Inflammatory macrophage (primary cell): Measurements from ENCODE around the gene LRRC25.

Experiments
- DNase-seq, 2 donors: peaks; one replicate each; pipeline ENCODE4 v3.0.0-alpha.2; 2020 to 2022

LRRC25 gene

DNA sequence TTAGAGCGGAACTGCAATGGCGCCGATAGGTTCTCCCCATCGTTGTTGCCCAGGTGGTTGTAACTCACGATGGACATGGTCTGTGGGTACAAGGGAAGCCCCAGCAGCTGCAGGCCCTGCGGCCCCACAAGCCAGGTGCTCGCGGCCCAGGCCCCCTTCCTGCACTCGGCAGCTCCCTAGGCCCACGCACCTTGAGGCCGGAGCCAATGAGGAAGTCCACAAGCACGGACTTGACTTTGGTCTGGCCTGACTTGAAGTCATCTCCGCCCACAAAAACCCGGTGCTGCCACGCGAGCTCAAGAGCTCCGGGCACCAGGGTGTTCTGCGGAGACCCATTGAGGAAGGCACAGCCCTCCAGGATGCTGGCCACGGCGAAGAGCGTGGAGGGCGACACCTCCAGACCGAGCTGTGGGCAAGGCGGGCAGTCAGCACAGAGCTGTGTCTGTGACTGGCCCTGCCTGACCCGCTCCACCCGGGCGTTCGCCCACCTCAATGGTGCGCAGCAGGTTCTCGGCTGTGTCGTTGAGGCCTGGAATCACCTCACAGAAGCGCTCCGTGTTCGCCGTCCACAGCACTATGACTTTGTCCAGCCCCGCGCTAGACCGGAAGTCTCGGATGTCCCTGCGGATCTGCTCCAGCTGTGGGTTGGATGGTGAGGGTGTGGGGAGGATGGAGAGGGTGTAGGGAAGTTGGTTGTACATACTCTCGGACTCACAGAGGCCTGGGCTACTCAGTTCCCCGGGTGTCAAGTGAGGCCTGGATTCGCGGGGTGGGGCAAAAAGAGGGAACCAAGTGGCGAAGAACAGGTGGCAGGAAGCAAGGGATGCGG, 38.6 kb upstream of the LRRC25 start:
- DNase-seq, result peak; percentile 76 to 96

DNA sequence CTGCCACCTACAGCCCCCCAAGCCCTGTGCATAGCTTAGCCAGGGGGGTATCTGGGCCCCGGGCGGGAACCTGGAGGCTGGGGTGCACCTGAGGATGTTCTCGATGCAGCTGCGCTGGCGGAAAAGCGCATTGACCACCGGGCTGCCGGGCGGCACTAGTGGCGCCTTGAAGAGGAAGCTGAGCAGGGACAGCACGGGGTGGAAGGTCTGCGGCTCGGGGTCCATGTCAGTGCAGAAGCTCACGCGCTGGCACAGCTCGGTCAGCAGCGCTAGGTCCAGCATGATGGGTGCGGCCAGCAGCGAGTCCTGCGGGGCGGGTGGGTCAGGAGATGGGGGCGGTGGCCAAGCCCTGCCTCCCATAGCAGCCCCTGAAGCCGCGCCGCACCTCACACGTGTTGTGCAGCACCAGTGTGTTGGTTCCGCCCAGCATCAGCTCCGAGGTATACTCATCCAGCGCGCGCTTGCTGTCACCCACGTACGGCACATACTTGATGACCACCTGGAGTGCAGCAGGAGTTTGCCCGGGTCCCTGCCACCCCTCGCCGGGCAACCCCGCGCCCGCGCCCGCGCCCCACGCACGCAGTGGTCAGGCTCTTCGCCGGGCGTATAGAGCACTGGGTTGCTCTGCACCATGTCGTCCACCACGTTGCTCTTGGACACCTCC, 37.9 kb upstream of the LRRC25 start:
- peak in 1 of 2 donors; percentile 33 for DNase-seq

DNA sequence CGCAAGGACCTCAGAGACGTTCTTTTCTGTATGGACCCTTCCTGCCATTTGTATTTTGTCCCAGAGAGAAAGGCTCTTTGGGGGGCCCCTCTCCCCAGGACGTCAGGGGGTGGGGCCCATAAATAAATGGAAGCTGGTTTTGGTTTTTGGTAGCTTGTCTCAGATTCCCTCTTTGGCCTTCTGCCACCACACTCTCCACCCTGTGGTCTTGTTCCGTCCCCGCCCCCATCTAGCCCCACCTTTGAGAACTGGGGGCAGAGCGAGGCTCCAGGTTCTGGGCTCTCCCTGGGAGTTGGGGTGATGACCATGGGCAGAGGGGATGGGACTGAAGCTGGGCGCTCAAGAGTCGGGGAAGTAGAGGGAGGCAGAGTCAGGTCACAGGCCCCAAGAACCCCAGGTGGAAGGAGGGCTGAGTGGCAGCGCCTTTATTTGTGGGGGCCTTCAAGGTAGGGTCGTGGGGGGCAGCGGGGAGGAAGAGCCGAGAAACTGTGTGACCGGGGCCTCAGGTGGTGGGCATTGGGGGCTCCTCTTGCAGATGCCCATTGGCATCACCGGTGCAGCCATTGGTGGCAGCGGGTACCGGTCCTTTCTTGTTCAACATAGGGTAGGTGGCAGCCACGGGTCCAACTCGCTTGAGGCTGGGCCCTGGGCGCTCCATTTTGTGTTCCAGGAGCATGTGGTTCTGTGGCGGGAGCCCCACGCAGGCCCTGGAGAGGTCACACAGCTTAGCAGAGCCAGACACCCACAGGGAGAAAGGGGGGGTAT, 37.2 kb upstream of the LRRC25 start:
- DNase-seq, result no peak

DNA sequence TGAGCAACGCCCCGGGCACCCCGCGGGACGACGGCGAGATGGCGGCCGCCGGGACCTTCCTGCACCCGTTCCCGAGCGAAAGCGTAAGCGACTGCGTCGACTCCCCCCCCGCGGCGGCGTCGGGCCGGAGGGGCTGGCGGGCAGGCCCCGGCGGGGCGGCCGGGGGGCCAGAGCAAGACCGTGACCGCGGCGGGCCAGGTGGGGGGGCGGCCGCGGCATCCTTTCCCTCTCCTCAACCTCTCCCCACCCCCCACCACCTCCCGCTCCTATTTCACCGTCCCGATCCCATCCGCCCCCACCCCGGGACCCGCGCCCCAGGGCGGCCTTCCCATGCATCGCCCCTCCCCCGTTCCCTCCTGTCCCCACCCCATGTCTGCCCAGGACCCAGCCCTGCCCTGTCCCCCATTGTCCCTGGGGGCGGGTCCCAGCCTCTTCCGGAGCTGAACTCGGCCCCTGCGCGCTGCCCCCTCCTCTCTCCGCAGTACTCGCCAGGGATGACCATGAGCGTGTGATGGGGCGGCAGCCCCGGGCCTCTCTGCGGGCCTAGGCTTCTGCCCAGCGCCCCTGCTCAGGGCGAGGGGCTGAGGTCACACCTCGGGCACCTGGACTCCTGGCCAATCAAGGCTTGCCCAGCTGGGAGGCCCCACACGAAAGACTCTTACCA, 36.4 kb upstream of the LRRC25 start:
- no peak for DNase-seq

DNA sequence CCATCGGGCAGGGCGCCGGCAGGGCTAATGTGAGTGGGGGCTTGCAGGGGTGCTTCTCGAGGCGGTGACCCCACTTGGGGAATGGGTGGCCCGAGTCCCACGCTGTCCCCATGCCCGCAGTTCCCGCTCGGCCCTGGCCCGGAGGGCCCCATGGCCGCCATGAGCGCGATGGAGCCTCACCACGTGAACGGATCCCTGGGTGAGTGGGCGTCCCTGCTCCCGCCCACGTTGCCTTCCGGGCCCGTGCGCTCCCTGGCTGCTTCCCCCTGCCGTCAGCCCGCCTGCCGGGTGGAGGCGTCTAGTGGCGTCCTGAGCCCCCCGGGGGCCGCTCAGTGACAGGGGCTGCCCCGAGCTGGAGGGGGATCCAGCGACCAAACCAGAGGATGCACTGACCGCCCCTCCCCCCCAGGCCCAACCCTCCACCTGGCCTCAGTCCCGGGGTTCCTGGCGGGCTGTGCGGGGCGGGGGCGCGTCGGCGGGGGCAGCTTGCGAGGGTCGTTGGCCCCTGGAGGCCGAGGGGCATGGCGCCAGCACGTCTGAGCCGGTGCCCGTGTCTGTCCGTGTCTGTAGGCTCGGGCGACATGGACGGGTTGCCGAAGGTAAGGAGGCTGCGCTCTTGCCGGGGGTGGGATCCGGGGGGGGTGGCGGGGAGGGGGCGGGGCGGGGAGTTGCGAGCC, 35.7 kb upstream of the LRRC25 start:
- DNase-seq, result peak in 1 of 2 donors; percentile 74

DNA sequence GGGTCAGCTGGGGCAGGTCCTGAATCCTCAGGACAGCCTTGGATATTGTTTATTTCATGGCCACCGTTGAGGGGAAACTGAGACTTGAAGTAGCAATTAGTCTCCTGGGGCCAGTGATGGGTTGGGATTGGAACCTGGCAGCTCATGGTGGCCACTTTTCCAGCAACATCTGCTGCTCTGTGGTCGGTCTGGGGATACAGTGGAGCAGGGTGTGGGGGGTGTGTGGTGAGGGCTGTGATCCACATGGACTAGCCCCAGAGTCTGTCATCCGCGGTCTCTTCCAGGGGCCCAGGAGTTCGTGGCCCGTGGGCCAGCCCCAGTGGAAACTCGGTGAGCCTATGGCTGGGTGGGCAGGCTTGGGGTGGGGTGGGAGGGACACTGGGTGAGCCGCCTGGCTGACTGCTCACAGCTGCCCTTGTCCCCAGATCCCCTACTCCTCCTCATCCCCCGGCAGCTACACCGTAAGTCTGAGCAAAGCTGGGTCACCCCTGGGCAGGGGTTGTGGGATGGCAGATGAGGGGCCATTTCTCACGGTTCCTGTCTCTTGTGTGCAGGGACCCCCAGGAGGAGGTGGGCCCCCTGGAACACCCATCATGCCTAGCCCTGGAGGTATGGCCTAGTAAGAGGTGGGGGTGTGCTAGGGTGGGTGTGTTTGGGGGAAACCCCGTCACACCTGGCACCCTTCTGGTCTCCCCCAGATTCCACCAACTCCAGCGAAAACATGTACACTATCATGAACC, 35.0 kb upstream of the LRRC25 start:
- no peak for DNase-seq

DNA sequence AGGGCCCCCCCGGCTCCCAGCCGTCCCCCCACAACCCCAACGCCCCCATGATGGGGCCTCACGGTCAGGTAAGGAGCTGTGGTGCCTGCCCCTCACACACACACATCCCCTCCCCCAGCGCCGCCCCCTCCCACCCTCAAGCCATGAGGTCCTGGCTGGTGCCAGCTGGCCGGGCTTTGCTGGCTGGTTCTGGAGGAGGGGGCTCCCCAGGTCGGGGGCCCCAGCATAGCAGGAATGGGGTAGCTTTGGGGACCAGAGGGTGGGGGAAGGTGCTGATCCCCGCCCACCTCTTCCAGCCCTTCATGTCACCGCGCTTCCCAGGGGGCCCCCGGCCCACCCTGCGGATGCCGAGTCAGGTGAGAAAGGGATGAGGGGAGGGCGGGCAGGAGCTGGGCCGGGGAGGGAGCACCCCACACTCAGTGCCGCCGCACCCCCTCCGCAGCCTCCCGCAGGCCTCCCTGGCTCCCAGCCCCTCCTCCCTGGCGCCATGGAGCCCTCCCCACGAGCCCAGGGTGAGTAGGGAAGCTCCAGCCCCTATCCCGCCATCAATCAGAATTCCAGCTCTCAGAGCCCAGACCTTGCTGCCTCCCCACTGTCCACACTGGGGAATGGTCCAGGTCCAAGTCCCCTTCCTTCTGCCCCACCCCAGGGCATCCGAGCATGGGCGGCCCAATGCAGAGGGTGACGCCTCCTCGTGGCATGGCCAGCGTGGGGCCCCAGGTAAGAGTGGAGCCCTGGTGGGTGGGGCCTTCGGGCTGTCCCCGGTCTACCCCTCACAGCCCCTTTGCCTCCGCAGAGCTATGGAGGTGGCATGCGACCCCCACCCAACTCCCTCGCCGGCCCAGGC, 34.2 kb upstream of the LRRC25 start:
- no peak for DNase-seq

DNA sequence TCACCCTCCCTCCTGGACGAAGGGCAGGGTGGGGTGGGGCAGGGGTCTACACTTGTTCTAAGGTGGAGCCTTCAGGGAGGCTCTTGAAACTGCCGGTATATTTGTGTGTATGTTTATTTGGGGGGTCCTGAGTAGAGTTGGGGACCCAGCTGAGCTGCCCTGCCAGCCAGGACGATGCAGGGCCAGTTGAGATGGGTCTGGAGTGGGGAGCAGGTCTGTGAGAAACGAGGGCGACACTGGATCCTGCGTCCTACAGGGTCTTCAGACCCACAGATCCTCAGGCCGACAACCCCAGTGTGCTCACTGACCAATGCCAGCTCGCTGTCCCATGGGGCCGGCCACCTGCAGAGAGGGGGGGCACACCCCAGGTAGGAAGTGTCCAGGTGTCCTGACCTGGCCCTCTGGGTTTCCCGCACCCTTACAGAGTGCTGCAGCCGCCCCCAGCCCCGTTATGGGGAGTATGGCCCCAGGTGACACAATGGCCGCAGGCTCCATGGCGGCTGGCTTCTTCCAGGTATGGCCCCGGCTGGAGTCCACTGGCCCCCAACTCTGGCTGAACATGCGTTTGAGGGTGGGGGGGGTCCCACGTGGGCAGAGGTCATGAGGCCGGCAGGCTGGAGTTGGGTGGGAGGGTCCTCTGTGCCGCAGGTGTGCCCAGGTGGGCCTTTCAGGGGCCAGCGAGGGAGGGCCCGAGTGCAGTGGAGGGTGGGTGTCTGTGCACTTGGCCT, 33.2 kb upstream of the LRRC25 start:
- no peak for DNase-seq

DNA sequence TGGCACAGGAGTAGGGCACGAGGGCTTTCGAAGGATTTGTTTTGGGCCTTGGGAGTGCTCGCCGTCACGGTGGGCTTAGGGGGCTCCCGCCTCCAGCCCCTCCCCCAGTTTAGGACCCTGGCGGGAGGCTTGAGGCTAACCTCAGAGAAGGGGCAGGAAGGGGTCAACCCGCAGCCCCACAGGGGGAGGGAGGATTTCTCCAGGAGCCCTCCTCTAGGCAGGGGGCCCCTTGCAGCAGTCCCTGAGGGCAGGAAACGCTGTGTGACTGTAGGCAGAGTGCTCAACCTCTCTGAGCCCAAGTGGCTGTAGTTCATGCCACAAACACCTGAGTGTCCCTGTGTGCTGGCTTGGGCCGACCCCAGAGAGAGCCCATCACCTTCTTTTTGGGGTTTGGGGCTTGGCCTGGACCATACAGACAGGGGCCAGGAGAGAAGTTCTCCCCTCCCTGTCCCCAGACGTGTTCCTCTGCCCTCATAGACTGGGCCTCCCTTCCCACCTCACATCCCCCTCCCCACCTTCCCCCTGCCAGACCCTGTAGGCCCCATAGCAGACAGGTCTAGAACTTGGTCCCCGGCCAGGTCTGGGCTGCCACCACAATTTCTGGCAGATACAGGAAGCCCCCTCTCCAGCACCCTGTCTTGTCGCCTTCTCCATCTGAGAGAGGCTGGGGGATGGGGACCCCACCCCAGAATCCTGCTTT, 32.4 kb upstream of the LRRC25 start:
- DNase-seq, result no peak

DNA sequence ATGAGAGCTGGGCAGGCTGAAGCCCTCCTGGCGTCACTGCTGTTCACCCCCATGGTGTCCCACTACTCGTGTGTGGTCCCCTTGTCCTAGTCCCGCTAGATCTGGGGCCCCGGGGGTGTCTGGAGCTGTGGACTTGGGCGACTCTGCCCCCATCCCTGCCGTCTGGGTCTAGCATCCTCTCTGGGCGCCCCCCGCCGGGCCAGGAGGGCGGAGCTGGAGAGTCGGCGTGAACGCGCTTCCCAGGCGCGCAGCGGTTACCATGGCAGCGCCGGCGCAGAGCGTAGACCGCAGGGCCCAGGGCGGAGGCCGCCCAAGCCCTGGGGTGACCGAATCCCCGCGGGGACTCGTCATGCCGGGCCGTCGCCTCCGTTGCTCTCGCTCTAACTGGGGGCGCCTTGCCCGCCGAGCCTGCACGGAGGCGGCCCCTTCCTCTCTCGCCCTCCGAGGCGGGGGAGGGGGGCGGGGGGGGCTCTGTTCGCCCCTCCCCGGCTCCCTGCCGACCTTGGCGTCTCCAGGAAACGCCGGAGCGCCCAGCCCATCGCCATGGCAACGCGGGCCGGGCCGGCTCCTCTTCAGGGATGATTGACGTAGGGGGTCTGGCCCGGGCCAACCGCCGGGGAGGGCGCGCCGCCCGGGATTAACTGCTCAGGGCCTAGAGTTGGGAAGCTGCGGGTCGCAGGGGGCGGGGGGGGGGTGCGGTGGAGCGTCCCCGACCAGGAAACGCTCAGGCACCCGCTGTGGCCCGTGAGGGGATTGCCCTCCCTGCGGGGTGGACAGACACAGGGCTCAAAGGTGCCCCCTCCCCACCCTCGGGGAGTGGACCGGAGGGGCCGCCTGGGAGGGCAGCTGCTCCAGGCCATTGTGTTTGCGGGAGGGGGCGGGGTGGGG, 31.6 kb upstream of the LRRC25 start:
- DNase-seq, result peak; percentile 73 to 79

DNA sequence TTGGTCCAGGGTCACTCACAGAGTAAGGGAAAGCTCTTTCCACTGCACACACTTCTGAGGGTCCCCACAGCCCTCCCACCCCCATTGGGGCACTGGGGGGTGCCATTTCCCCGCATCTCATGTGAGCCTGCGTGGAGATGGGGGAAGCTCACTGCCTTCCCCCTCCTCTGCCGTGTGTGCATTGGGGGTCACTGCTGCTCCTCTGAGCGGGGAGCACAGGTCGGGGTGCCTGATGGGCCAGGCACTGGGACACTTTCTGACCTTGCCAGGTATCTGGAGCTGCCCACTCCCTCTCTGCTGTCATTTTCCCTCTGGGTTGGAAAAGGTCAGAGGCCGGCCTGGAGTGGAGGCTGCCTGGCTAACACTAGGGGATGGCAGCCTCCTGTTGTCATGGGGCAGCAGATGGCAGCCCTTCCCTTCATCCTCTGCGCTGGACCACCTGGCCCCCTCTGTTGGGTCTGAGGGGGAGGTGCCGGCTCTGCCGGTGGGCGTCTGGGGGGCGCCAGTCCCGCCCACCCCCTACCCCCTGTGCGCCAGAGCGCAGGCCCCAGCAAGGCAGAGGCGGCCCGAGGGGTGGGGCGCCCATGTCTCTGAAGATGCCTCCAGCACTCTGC, 30.9 kb upstream of the LRRC25 start:
- DNase-seq, result no peak

DNA sequence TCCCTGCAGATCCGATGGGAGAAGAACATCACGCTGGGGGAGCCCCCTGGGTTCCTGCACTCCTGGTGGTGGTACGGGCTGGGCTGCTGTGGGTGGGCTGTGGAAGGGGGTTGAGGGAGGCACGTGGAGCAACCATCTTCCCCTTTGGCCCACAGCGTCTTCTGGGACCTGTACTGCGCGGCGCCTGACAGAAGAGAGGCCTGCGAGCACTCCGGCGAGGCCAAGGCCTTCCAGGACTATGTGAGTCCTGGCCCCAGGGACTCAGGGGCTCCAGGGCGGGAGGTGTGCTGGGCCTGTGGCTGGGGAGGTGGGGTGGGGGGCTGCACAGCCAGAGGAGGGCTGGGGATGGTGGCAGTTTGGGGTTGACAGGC, 30.3 kb upstream of the LRRC25 start:
- no peak for DNase-seq

DNA sequence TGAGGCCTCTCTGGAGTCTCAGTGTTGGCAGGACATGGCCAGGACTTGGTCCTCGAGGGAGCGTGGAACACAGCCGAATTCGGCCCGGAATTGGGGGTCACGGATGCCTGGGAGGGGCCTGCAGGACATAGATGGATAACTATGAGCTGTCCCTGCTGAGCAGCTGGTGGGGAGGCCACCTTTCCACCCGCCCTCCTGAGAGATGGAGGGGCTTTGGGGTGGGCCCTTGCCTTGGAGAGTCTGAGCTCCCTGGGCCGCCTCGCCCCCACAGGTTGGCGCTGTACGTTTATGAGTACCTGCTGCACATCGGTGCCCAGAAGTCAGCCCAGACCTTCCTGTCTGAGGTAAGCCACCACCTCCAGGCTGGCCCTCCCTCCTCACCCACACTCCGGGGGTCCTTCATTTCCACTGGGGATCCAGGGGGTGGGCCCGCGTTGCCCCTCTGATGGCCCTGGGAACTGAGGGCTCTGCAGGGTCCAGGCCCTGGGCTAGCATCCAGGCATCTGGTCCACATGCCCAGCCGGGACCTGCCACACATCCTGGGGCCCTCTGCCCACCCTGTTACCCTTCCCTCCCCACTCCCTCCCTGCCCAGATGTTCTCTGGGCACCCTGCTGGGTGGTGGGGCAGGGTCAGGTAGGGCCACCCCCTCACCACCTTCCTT, 29.8 kb upstream of the LRRC25 start:
- DNase-seq, result no peak

DNA sequence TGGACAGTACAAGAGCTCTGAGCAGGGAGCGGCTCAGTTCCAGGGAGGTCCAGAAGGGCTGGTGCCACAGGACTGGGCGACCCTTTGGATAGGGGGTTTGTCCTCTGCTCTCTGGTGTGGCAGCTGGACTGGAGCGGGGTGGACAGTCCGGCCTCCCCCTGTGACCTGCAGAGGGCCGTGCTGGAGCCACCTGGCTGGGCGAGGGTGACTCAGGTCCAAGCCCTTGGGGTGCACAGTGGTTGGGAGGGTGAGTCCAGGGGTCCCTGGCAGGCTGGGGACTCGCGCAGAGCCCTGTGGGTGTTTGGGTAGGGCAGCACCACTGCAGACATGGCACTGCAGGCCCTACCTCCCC, 29.0 kb upstream of the LRRC25 start:
- no peak for DNase-seq

DNA sequence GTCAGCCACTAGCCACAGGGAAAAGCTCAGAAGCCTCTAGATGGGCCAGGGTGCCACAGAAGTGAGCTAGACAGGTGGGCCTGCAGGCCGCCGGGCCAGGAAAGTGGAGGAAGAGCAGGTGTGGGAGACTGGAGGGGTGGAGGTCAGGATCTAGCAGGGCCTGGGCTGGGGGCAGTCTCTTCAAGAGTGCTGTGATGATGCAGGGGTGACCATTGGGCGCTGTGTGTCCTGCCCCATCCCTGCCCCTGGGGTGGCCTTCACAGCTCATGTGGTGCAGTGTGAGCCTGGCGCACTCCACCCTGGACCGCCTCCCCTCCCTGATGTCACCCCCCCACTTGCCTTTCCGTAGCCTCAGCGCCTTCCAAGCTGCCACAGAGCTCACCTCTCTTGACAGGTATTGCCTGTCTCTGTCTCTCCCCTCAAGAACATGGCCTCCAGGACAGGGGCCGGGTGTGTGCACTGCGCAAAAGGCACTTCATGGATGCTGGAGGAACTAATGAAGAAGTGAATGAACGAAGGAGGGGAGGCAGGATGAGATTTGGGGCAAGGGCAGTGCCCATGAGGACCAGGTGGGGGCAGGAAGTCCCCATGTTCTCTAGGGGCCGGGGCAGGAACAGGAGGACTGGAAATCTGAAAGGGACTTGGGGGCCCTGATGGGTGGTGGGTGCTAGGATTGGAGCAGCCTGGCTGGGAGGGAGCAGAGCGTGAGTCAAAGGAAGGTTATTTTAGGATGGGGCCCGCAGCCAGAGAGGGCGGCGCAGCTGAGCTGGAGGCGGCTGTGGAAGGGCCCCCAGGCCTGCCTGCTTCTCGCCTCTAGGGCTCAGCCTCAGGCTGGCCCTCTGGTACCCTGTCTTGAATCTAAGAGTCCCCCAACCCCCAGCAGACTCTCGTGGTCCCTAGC, 28.3 kb upstream of the LRRC25 start:
- DNase-seq, result no peak

DNA sequence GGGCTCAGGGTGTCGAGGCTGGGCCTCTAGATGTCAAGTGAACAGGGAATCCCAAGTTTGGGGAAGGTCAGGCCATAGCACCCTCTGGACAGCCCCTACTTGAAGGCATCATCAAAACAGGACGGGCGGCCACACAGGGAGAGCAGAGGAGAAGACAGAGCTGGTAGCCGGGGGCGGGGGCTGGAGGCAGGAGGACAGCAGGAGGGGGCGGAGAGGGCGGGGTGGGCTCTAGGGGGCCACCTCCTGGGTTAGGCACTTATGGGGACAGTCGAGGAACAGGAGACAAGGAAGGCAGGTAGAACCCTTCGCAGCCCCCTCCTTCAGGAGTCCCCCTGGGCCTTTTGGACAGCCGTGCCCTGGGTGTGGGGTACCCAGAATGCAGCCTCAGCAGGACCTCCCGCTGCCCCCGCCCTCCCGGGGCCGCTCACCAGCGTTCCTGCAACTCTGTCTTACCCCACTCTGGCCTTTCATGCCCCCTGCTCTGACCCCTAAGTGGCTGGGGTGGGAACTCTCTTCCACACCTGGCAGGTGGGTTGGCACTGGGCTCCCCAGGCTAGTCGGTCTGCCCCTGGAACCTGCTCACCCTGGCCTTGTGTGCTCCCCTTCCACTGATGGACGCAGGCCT, 27.6 kb upstream of the LRRC25 start:
- DNase-seq, result no peak
